ENCODE results near the gene HRH2.
A peak's percentile ranks its signal among the peaks of the same experiment; 100 is the strongest.
"Not testable (repeated sequence)": the region's sequence is repeated elsewhere in the genome, so short reads cannot be mapped to it uniquely, and the experiment has no call there.

HRH2 gene, protein sequence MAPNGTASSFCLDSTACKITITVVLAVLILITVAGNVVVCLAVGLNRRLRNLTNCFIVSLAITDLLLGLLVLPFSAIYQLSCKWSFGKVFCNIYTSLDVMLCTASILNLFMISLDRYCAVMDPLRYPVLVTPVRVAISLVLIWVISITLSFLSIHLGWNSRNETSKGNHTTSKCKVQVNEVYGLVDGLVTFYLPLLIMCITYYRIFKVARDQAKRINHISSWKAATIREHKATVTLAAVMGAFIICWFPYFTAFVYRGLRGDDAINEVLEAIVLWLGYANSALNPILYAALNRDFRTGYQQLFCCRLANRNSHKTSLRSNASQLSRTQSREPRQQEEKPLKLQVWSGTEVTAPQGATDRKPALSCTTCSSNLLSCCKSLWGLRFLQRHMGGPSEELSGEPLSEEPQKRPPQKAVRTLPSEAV

DNA sequence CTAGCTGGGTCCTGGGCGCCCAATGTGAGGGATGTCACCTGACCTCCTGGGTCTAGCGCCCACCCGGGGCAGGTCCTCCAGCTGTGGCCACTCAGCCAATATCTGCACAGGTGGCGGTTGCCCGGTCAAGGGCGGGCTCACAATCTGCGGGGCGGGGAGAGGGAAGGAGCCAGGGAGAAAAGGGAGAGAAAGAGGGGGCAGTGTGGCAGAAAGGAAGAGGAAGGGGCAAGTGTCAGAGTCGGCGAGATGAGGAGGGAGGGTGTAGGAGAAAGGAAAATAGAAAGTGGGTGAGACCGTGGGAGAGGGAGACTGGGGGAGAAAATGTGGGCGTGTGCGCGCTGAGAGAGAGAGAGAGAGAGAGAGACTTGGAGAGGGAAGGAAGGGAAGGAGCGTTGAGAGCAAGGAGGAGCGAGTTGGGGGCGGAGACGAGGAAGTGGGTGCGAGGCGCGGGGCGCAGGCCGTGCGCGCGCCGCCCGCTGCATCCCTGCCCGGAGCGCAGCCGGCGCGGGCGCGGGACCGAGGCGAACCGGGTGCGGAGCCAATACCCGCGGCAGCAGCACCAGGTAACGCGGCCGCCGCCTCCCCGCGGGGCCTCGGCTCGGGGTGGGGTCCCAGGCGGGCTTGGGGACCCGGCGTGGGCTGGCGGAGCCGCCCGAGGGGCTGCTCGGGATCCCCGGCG lies at the start of gene HRH2:
Gene HRH2 (plus strand): TSS at position 479 of the 679 bp plus-strand sequence. CDS start 25,163 bp downstream, outside the sequence.
- in situ Hi-C loops (cut with HindIII; ENCODE audit: low pct_ligation_motif_present, low pct_unique_long_range_greater_than_20kb, low sequenced_read_pairs): no loop called here
- peak; percentile 15 for DNase-seq

DNA sequence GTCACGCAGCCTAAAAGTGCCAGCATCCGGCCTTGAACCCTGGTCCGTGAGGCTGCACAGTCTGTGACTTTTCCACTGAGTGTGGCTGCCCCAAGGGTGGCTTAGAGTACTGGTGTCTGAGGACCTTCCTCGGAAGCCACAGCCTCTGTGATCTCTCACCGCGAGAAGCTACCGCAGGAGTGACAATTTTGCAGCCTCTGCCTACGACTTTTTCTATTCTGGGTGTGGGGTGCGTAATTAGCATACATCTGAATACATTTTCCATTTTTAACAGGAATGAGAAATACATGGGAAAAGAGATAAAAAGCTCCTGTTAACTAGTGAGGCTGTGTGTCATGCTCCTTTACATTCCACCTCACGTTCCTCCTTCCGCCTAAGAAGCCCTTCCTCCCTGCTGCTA lies 48.3 kb upstream of the HRH2 start:
- DNase-seq: no peak
- in situ Hi-C loops (cut with HindIII; ENCODE audit: low pct_ligation_motif_present, low pct_unique_long_range_greater_than_20kb, low sequenced_read_pairs): no loop called here

DNA sequence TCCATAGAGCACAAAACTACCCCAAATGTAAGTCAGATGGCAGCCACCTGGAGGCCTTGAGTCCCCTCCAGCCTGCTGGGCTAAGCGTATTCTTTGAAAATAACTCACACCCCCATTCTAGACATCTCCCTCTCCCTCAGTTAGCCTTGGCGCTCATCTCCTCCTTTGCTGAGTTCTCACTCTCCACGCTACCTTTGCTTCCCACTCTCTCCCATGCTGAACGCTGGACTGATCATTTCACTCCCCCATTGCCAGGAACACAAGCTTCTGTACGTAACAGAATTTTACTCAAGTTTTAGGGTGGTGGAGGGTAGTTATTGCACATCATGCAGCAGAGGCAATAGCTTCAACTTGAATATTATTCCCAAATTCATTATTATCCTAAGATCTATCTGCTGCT lies 47.5 kb upstream of the HRH2 start:
- in situ Hi-C loops (cut with HindIII; ENCODE audit: low pct_ligation_motif_present, low pct_unique_long_range_greater_than_20kb, low sequenced_read_pairs): no loop called here
- no peak for DNase-seq

DNA sequence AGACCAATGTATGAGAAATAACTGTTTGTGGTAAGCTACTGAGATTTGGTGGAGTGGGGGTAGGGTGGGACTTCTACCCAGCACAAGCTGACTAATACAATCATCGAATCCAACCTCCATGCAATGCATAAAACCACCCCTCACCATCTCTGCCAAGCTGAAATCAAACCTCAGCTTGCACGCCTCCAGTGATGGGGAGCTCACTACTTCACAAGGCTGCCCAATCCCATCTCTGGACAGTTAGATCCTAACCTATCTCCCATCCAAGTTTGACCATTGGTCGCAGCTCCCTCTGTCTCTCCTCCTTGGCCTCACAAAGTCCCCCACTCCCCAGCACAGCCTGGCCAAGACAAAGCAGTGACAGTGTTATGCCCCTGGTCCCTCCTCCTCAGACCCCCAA lies 47.0 kb upstream of the HRH2 start:
- in situ Hi-C loops (cut with HindIII; ENCODE audit: low pct_ligation_motif_present, low pct_unique_long_range_greater_than_20kb, low sequenced_read_pairs): no loop called here
- DNase-seq: no peak

DNA sequence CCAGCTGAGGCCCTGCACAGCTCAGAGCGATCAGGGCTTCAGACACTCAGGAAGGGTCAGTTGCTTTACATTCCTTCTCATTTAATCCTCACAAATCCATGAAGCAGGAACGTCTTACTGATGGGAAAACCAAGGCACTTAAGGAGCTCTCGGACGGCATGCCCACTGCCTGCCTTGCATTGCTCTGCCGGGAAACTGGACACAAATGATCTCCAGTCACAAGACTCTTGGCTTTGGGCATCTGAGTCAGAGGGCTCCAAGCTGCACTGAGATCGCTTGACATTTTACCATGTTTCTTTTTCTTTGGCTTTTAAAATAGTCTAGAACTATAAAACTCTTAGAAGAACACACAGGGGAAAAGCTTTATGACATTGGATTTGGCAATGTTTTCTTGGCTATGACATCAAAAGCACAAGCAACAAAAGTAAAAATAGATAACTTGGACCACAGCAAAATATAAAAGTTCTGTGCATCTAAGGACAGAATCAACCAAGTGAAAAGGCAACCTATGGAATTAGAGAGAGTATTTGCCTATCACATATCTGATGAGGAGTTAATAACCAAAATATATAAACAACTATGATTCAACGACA lies 43.6 kb upstream of the HRH2 start:
- DNase-seq: no peak
- in situ Hi-C loops (cut with HindIII; ENCODE audit: low pct_ligation_motif_present, low pct_unique_long_range_greater_than_20kb, low sequenced_read_pairs): no loop called here

DNA sequence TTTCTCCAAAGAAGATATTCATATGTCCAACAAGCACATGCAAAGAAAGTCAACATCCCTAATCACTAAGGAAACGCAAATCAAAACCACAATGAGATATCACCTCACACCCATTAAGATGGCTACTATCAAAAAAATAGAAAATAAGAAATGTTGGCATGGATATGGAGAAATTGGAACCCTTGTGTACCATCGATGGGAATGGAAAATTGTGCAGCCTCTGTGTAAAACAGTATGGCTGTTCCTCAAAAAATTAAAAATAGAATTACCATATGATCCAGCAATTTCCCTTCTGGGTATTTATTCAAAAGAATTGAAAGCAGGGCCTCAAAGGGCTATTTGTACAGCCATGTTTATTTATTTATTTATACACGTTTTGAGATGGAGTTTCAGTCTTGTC lies 43.0 kb upstream of the HRH2 start:
- DNase-seq: no peak

DNA sequence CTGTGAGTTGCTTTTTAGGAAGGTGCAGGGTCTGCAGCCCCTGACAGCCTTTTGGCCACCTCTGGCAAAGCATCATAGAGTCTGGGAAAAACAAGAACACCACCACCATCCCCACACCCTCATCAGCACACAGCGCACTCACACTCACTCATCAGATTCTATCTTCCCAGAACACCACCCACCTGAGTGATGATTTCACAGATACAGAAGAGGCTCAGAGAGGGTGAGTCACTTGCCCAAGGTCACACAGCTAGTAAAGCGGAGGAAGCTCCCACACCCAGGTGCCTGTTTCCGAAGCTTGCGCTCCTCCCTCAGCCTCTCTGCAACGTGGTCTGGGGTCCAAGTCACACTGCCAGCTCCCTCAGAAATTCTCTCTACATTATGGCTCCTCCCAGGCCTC lies 41.8 kb upstream of the HRH2 start:
- in situ Hi-C loops (cut with HindIII; ENCODE audit: low pct_ligation_motif_present, low pct_unique_long_range_greater_than_20kb, low sequenced_read_pairs): no loop called here
- no peak for DNase-seq

More for the DNA sequence above, 43.0 kb upstream of the HRH2 start:
- in situ Hi-C loops (cut with HindIII; ENCODE audit: low pct_ligation_motif_present, low pct_unique_long_range_greater_than_20kb, low sequenced_read_pairs): no loop called here

DNA sequence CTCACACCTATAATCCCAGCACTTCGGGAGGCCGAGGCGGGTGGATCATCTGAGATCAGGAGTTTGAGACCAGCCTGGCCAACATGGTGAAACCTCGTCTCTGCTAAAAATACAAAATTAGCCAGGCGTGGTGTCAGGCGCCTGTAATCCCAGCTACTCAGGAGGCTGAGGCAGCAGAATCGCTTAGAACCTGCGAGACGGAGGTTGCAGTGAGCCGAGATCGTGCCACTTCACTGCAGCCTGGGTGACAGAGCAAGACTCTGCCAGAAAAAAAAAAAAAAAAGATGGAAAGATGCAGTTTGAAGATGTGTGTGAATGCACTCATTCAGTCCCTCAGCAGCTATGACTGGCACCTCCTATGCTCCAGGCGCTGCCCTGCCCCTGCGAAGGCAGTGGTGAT lies 41.3 kb upstream of the HRH2 start:
- DNase-seq; in situ Hi-C loops (cut with HindIII; ENCODE audit: low pct_ligation_motif_present, low pct_unique_long_range_greater_than_20kb, low sequenced_read_pairs): not testable (repeated sequence)

DNA sequence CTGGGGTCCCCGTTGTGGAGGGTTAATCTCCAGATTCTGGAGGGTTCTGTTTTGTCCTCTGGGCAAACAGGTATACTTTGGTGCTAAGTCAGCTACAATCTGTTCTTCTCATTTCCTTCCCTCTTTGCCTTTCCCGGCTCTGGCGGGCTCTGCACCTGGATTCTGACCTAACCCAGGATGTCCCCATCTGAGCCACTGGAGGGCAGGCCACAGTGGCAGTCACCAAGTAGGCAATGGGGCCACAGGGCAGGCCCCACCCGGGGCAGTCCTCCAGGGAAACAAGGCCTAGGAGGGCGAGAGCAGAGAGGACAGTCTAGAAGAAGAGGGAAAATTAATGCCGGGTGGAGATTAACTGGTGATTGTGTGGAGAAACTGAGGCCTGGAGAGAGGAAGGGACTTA lies 40.4 kb upstream of the HRH2 start:
- DNase-seq: no peak
- in situ Hi-C loops (cut with HindIII; ENCODE audit: low pct_ligation_motif_present, low pct_unique_long_range_greater_than_20kb, low sequenced_read_pairs): no loop called here

DNA sequence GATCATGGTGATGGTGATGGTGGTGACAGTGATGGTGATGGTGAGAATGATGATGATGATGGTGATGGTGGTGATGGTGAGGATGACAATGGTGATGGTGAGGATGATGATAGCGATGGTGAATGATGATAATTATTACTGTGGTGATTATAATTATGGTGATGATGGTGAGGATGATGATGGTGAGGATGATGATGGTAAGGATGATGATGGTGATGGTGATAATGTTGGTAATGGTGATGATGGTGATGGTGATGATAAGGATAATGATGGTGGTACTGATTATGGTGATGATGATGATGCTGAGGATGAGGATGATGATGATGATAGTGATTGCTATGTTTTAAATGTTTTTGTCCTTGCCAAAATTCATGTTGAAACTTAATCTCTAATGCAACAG lies 37.3 kb upstream of the HRH2 start:
- no peak for DNase-seq
- in situ Hi-C loops (cut with HindIII; ENCODE audit: low pct_ligation_motif_present, low pct_unique_long_range_greater_than_20kb, low sequenced_read_pairs): no loop called here

DNA sequence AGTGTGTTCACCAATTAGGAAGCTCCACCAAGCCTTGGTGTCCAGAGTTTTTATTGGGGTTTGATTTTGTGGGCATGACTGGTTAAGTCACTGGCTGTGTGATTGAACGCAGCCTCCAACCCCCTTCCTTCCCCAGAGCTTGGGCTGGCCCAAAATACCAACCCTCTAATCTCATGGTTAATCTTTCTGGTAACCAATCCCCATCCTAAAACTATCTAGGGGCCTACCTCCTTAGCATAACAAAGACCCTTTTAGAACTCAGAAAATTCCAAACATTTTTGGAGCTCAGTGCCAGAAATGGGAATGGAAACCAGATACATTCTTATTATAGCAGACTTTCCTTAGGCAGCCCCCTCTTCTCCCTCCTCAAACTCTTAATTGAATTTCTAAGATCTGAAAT lies 35.9 kb upstream of the HRH2 start:
- no peak for DNase-seq
- in situ Hi-C loops (cut with HindIII; ENCODE audit: low pct_ligation_motif_present, low pct_unique_long_range_greater_than_20kb, low sequenced_read_pairs): no loop called here

DNA sequence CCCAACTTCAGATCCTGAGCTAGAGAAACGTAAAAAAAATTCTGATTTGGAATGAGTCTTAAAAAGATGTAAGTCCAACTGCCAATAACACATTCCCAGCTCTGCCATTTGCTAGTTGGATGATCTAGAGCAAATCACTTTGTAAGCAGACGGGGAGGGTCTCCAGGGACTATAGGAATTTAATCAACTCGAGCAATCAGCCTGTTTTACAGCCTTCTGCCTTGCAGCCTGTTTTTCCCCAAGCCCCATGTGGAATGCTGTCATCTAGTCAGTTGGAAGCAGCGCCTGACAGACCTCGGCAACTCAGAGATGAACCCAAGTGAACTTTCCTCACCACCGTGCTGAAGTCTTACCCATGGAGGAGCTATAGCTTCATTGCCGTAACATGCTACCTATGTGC lies 34.8 kb upstream of the HRH2 start:
- in situ Hi-C loops (cut with HindIII; ENCODE audit: low pct_ligation_motif_present, low pct_unique_long_range_greater_than_20kb, low sequenced_read_pairs): no loop called here
- DNase-seq: no peak

DNA sequence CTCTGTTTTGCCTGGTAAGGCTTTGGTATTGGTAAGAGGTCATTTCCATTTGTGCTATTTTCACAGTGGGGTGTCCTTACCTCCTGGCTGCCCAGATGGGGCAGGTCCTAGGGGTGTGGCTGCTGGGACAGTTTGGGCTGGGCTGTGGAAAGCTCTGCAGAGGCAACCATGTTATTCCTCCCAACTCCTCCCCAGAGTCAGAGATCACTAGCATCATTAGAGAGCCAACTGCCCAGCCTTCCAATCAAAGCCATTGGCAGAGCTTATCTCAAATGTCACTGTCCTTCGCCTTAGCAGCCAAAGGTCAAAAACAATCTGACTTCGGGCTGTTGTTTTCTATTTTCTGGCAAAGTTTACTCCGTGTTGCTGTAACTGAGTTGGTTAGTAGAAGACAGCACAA lies 33.6 kb upstream of the HRH2 start:
- in situ Hi-C loops (cut with HindIII; ENCODE audit: low pct_ligation_motif_present, low pct_unique_long_range_greater_than_20kb, low sequenced_read_pairs): no loop called here
- no peak for DNase-seq

DNA sequence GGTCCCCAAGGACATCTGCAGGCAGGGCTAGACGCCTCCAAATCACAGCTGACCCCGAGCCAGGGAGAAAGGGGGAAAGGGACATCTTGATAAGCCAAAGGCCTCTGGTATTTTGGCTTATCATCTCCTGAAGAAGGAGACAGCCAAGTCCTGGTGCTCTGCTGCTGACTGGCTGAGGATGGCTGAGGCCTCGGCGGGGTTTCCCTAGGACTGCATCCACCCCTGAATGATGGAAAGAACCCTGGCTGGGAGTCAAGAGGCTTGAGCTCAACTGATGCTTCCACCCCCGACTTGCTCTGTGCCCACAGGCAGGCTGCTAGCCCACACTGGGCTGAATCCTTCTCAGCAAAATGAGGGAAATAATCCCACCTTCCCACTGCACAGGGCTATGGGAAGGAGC lies 30.9 kb upstream of the HRH2 start:
- in situ Hi-C loops (cut with HindIII; ENCODE audit: low pct_ligation_motif_present, low pct_unique_long_range_greater_than_20kb, low sequenced_read_pairs): no loop called here
- DNase-seq: no peak

DNA sequence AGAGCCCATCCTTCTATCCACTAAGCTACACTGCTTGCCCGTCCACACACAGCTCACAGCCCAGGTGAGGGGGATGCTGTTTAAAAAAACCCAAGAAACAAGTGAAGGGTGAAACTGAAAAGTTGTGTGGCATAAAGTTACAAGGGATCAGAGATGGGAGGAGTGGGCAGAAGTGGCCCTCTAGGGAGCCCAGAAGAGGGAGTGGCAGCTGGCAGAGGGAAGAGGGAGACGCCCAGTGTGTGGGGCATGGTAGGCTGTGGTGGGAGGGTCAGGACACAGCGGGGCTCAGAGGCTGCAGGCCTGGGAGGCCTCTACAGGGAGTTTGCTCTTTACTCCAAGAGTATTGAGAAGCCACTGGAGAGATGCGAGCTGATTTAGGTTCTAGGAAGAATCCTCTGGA lies 30.1 kb upstream of the HRH2 start:
- no peak for DNase-seq
- in situ Hi-C loops (cut with HindIII; ENCODE audit: low pct_ligation_motif_present, low pct_unique_long_range_greater_than_20kb, low sequenced_read_pairs): no loop called here

DNA sequence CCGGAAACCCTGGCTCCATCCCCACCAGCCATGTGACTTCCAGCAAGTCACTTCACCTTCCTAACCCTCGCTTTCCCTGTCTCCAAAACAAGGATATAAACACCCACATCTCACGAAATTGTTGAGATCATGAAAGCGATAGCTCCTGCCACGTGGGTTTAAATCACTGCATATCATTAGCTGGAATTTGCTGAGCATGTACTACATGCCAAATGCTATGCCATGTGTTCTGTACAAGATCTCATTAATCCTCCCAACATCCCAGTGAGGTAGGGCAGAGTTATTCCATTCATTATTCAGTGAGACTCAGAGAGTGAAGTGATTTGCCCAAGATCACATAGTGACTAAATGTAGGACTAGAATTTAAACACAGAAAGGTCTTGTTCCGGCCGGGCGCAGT lies 29.2 kb upstream of the HRH2 start:
- DNase-seq: no peak
- in situ Hi-C loops (cut with HindIII; ENCODE audit: low pct_ligation_motif_present, low pct_unique_long_range_greater_than_20kb, low sequenced_read_pairs): no loop called here

DNA sequence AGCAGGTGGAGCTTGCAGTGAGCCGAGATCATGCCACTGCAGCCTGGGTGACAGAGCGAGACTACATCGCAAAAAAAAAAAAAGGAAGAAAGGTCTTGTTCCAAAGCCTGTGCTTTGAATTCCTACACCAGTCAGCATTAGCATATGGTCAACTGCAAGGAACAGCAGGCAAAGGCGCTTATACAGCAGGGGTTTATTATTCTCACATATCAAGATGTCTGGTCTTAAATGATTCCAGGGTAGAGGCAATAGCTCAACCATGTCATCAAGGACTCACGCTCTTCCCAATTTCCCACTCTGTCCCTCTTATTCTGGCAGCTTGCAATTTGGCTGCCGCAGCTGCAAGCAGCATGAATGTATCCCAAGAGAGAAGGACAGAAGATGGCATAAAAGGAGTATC lies 28.6 kb upstream of the HRH2 start:
- no peak for DNase-seq
- in situ Hi-C loops (cut with HindIII; ENCODE audit: low pct_ligation_motif_present, low pct_unique_long_range_greater_than_20kb, low sequenced_read_pairs): no loop called here

DNA sequence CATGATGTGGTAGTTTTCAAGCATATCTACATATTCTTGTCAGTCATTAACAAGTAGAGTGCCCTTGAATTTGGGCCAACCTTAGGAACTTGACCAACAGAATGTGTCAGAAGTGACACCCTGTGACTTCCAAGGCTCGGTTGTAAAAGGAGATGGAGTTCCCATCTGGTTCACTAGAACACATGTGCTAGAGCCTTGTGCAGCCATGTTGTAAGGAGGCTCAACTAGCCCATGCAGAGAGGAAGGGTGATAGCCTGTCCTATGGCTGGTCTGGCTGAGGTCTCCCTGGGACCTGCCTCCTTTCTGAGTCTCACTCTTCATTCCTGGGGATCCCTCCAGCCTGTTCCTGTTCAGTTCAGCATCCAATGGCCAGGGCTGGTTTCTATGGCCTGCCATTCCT lies 28.1 kb upstream of the HRH2 start:
- DNase-seq: no peak
- in situ Hi-C loops (cut with HindIII; ENCODE audit: low pct_ligation_motif_present, low pct_unique_long_range_greater_than_20kb, low sequenced_read_pairs): no loop called here

DNA sequence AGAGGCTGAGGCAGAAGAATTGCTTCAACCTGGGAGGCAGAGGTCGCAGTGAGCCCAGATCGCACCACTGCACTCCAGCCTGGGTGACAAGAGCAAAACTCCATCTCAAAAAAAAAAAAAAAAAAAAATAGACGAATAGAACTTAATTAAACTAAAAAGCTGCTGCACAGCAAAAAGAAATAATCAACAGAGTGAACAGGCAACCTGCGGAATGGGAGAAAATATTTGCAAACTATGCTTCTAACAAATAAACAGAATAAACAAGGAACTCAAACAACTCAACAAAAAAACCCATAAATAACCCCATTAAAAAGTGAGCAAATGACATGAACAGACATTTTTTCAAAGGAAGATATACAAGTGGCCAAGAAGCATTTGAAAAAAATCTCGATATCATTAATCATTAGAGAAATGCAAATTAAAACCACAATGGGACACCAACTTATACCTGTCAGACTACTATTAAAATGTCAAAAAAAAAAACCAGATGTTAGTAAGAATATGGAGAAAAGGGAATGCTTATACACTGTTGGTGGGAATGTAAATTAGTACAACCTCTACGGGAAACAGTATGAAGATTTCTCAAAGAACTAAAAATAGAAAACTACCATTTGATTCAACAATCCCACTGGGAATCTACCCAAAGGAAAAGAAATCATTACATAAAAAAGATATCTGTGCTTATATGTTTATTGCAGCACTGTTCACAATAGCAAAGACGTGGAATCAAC lies 21.9 kb upstream of the HRH2 start:
- no peak for DNase-seq
- in situ Hi-C loops (cut with HindIII; ENCODE audit: low pct_ligation_motif_present, low pct_unique_long_range_greater_than_20kb, low sequenced_read_pairs): no loop called here

Measured in ACHN (cell line).